Duodenal mucosa (tissue), 2 donors: ENCODE measurements around the gene PSMC1.

Experiments
- H3K27ac ChIP-seq: one replicate; pipeline ENCODE4 v1.7.0; 2013; ENCODE audit warnings: low read depth, low read length
- H3K27me3 ChIP-seq, 2 donors: one replicate each; pipeline ENCODE4 v1.7.0; 2013; ENCODE audit warnings: low read length in 2 of 2, control low read depth in 1 of 2; ENCODE audit not compliant: insufficient read depth in 2 of 2, control insufficient read depth in 1 of 2
- H3K36me3 ChIP-seq, 2 donors: one replicate each; pipeline ENCODE4 v1.7.0; 2013; ENCODE audit warnings: low read length in 2 of 2, control low read depth in 1 of 2; ENCODE audit not compliant: insufficient read depth in 2 of 2, control insufficient read depth in 1 of 2
- H3K4me1 ChIP-seq, 2 donors: one replicate each; pipeline ENCODE4 v1.7.0; 2013; ENCODE audit warnings: low read length in 2 of 2, control low read depth in 1 of 2; ENCODE audit not compliant: insufficient read depth in 2 of 2, control insufficient read depth in 1 of 2
- H3K4me3 ChIP-seq, 2 donors: one replicate each; pipeline ENCODE4 v1.7.0; 2013; ENCODE audit warnings: low read length in 2 of 2, low read depth in 1 of 2
- H3K9ac ChIP-seq, 2 donors: one replicate each; pipeline ENCODE4 v1.7.0; 2013; ENCODE audit warnings: low read length in 2 of 2, low read depth in 1 of 2
- H3K9me3 ChIP-seq, 2 donors: one replicate each; pipeline ENCODE4 v1.7.0; 2013; ENCODE audit warnings: low read length in 2 of 2, control low read depth in 1 of 2; ENCODE audit not compliant: control insufficient read depth in 1 of 2

Gene PSMC1

GRCh38 chr14:90301122-90301521, 44.8 kb downstream of the PSMC1 start:
- H3K27me3 ChIP-seq: no peaks in the 10 kb centered on the region
- no peak overlapping the region for H3K27ac ChIP-seq
- no peak overlapping the region for H3K4me3 ChIP-seq
- peaks cover 28 to 31% of the 10 kb centered on the region in 2 donors for H3K36me3 ChIP-seq
- H3K4me1 ChIP-seq: peaks cover 17 to 27% of the 10 kb centered on the region in 2 donors
- no peaks in the 10 kb centered on the region for H3K9me3 ChIP-seq
- H3K9ac ChIP-seq: peak overlapping the region in 1 of 2 donors; percentile 3

- H3K9ac ChIP-seq: peak overlapping the region in 1 of 2 donors; percentile 14
- H3K36me3 ChIP-seq: peaks cover 22 to 26% of the 10 kb centered on the region in 2 donors
- H3K4me3 ChIP-seq: peak overlapping the region in 1 of 2 donors; percentile 2
- peaks cover 17 to 27% of the 10 kb centered on the region in 2 donors for H3K4me1 ChIP-seq
- H3K9me3 ChIP-seq: no peaks in the 10 kb centered on the region
- no peak overlapping the region for H3K27ac ChIP-seq
- H3K27me3 ChIP-seq: no peaks in the 10 kb centered on the region
These were observed 45.3 kb downstream of the PSMC1 start for GRCh38 chr14:90301668-90302090.

- Histone ChIP-seq H3K27me3 (no peaks in the 10 kb centered on the region), H3K9ac (no peak overlapping the region), H3K36me3 (peaks cover 22 to 25% of the 10 kb centered on the region in 2 donors), H3K4me1 (peaks cover 17 to 27% of the 10 kb centered on the region in 2 donors), H3K27ac (no peak overlapping the region), H3K9me3 (no peaks in the 10 kb centered on the region), H3K4me3 (no peak overlapping the region)
These were observed 46.4 kb downstream of the PSMC1 start for GRCh38 chr14:90302529-90303303.

GRCh38 chr14:90303473-90303872, 47.1 kb downstream of the PSMC1 start:
- Histone ChIP-seq H3K4me1 (peaks cover 17 to 27% of the 10 kb centered on the region in 2 donors), H3K36me3 (peaks cover 29 to 30% of the 10 kb centered on the region in 2 donors), H3K27me3 (no peaks in the 10 kb centered on the region), H3K27ac (no peak overlapping the region), H3K9ac (no peak overlapping the region), H3K4me3 (peak overlapping the region in 1 of 2 donors; percentile 13), H3K9me3 (no peaks in the 10 kb centered on the region)

- Histone ChIP-seq H3K36me3 (peaks cover 32 to 33% of the 10 kb centered on the region in 2 donors), H3K27me3 (no peaks in the 10 kb centered on the region), H3K27ac (no peak overlapping the region), H3K4me3 (no peak overlapping the region), H3K9ac (no peak overlapping the region), H3K4me1 (peaks cover 17 to 27% of the 10 kb centered on the region in 2 donors), H3K9me3 (no peaks in the 10 kb centered on the region)
These were observed 48.1 kb downstream of the PSMC1 start for GRCh38 chr14:90304502-90304901.

GRCh38 chr14:90305176-90305601, 48.8 kb downstream of the PSMC1 start:
- H3K4me1 ChIP-seq: peaks cover 17 to 27% of the 10 kb centered on the region in 2 donors
- no peak overlapping the region for H3K9ac ChIP-seq
- peaks cover 33 to 38% of the 10 kb centered on the region in 2 donors for H3K36me3 ChIP-seq
- H3K27ac ChIP-seq: no peak overlapping the region
- no peaks in the 10 kb centered on the region for H3K27me3 ChIP-seq
- H3K4me3 ChIP-seq: no peak overlapping the region
- H3K9me3 ChIP-seq: no peaks in the 10 kb centered on the region

GRCh38 chr14:90308561-90308960, 52.2 kb downstream of the PSMC1 start:
- H3K4me1 ChIP-seq: peaks cover 6 to 7% of the 10 kb centered on the region in 2 donors
- H3K4me3 ChIP-seq: no peak overlapping the region
- no peak overlapping the region for H3K27ac ChIP-seq
- no peaks in the 10 kb centered on the region for H3K27me3 ChIP-seq
- peaks cover 32 to 59% of the 10 kb centered on the region in 2 donors for H3K36me3 ChIP-seq
- no peak overlapping the region for H3K9ac ChIP-seq
- H3K9me3 ChIP-seq: no peaks in the 10 kb centered on the region

- H3K36me3 ChIP-seq: peaks cover 13 to 46% of the 10 kb centered on the region in 2 donors
- H3K4me3 ChIP-seq: no peak overlapping the region
- no peaks in the 10 kb centered on the region for H3K27me3 ChIP-seq
- peaks cover 0 to 17% of the 10 kb centered on the region in 2 donors for H3K4me1 ChIP-seq
- H3K9me3 ChIP-seq: no peaks in the 10 kb centered on the region
- H3K27ac ChIP-seq: no peak overlapping the region
- H3K9ac ChIP-seq: no peak overlapping the region
These were observed 60.9 kb downstream of the PSMC1 start for GRCh38 chr14:90317286-90317685.

GRCh38 chr14:90318016-90318415, 61.7 kb downstream of the PSMC1 start:
- Histone ChIP-seq H3K9ac (no peak overlapping the region), H3K4me3 (no peak overlapping the region)

GRCh38 chr14:90319173-90319572, 62.8 kb downstream of the PSMC1 start:
- no peak overlapping the region for H3K9ac ChIP-seq
- peaks cover 11 to 30% of the 10 kb centered on the region in 2 donors for H3K36me3 ChIP-seq
- no peaks in the 10 kb centered on the region for H3K27me3 ChIP-seq
- H3K9me3 ChIP-seq: no peaks in the 10 kb centered on the region
- H3K27ac ChIP-seq: no peak overlapping the region
- peaks cover 0 to 26% of the 10 kb centered on the region in 2 donors for H3K4me1 ChIP-seq
- H3K4me3 ChIP-seq: no peak overlapping the region

More at GRCh38 chr14:90318016-90318415, 61.7 kb downstream of the PSMC1 start:
- H3K27me3 ChIP-seq: no peaks in the 10 kb centered on the region
- peaks cover 11 to 40% of the 10 kb centered on the region in 2 donors for H3K36me3 ChIP-seq
- peaks cover 0 to 24% of the 10 kb centered on the region in 2 donors for H3K4me1 ChIP-seq
- H3K9me3 ChIP-seq: no peaks in the 10 kb centered on the region
- no peak overlapping the region for H3K27ac ChIP-seq
